Activated naive CD4-positive, alpha-beta T cell treated with anti-CD3 and anti-CD28 coated beads, Interleukin-2, amount 50 U/mL, for 24 hours (primary cell): ENCODE measurements around the gene TNRC6A.
"Not testable (repeated sequence)": the region's sequence is repeated elsewhere in the genome, so short reads cannot be mapped to it uniquely, and the experiment has no call there.

Source experiments
- H3K27ac Mint-ChIP-seq: one replicate; pipeline ENCODE4 v1.8.0; 2021; ENCODE audit warnings: mild to moderate bottlenecking, mixed read lengths
- H3K27me3 Mint-ChIP-seq: one replicate; pipeline ENCODE4 v1.8.0; 2021; ENCODE audit warnings: mixed read lengths
- H3K36me3 Mint-ChIP-seq: one replicate; pipeline ENCODE4 v1.8.0; 2021; ENCODE audit warnings: mixed read lengths
- H3K4me1 Mint-ChIP-seq: one replicate; pipeline ENCODE4 v1.8.0; 2021; ENCODE audit warnings: mixed read lengths
- H3K4me3 Mint-ChIP-seq: one replicate; pipeline ENCODE4 v1.8.0; 2021; ENCODE audit warnings: mild to moderate bottlenecking, mixed read lengths
- H3K9me3 Mint-ChIP-seq: one replicate; pipeline ENCODE4 v1.8.0; 2021; ENCODE audit warnings: mixed read lengths

Gene TNRC6A

GRCh38 chr16:24852281-24852721 lies 122.8 kb downstream of the TNRC6A start:
- H3K36me3 Mint-ChIP-seq: no peaks in the 10 kb centered on the region
- H3K27ac Mint-ChIP-seq: no peak overlapping the region
- no peak overlapping the region for H3K4me3 Mint-ChIP-seq
- H3K4me1 Mint-ChIP-seq: no peaks in the 10 kb centered on the region
- H3K9me3 Mint-ChIP-seq: no peaks in the 10 kb centered on the region
- H3K27me3 Mint-ChIP-seq: no peaks in the 10 kb centered on the region

DNA sequence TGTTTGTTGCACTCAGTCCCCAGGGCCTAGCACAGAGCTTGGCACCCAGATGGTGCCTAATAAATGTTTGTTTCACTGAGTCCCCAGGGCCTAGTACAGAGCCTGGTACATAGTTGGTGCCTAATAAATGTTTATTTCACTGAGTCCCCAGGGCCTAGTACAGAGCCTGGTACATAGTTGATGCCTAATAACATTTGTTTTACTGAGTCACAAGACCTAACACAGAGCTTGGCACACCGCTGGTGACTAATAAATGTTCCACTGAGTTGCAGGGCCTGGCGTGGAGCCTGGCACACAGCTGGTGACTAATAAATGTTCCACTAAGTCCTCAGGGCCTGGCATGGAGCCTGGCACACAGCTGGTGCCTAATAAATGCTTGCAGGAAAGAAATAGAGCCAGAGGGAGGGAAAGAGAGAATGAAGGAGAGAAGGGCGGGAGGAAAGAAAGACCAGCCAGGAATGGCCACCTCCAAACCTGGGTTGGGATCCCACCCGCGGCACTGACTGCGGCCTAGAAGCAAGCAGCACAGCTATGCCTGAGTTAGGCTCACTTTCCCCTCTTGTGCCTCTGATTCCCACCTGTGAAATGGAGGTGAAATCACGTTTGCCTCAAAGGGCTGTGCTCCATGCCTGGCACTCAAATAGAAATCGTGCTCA lies 123.8 kb downstream of the TNRC6A start:
- Mint-ChIP-seq H3K4me3 (no peak overlapping the region), H3K27ac (no peak overlapping the region), H3K27me3 (no peaks in the 10 kb centered on the region), H3K4me1 (no peaks in the 10 kb centered on the region), H3K36me3 (no peaks in the 10 kb centered on the region), H3K9me3 (no peaks in the 10 kb centered on the region)

DNA sequence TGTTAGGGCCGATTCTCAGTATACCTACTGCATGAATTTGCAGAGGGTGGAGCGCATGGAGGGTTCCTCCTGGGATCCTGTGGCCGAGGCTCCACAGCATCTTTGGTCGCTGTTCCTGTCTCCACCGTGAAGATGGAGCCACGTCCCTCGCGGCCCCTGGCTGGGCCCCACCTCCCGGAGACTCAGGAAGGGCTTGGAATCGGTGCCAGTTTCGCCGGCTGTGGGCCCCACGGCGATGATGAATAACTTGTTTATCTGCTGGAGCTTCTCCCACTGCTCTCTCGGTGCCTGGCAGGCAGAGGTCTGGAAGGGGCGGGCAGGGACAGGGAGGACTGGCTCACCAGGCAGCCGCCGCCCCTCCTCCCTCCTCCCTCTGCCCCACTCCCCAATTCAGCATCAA lies 124.4 kb downstream of the TNRC6A start:
- H3K4me3 Mint-ChIP-seq: no peak overlapping the region
- H3K9me3 Mint-ChIP-seq: no peaks in the 10 kb centered on the region
- no peaks in the 10 kb centered on the region for H3K36me3 Mint-ChIP-seq
- H3K4me1 Mint-ChIP-seq: no peaks in the 10 kb centered on the region
- H3K27me3 Mint-ChIP-seq: no peaks in the 10 kb centered on the region
- H3K27ac Mint-ChIP-seq: no peak overlapping the region

DNA sequence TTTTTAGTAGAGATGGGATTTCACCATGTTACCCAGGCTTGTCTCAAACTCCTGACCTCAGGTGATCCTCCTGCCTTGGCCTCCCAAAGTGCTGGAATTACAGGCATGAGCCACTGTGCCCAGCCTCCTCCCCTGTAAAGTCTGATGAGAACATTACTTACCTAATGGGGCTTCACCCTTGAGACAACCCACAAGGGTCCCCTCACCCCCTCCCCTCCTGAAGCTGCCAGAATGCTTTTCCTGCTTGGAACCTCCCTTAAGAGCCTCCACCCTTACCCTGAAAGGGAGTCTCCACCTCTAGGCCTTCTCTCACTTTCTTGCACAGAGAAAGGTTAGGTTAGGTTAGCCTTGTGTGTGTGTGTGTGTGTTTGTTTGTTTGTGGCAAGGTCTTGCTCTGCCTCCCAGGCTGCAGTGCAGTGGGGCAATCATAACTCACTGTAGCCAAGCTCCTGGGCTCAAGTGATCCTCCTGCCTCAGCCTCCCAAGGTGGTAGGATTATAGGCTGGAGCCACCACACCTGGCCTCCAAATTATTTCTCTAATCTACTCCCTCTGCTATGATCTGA lies 125.2 kb downstream of the TNRC6A start:
- Mint-ChIP-seq H3K27me3 (no peaks in the 10 kb centered on the region), H3K27ac (no peak overlapping the region), H3K4me3 (no peak overlapping the region), H3K4me1 (no peaks in the 10 kb centered on the region), H3K9me3 (no peaks in the 10 kb centered on the region), H3K36me3 (no peaks in the 10 kb centered on the region)

- no peaks in the 10 kb centered on the region for H3K36me3 Mint-ChIP-seq
- no peak overlapping the region for H3K27ac Mint-ChIP-seq
- no peaks in the 10 kb centered on the region for H3K4me1 Mint-ChIP-seq
- no peak overlapping the region for H3K4me3 Mint-ChIP-seq
- no peaks in the 10 kb centered on the region for H3K27me3 Mint-ChIP-seq
- H3K9me3 Mint-ChIP-seq: no peaks in the 10 kb centered on the region
Measured at GRCh38 chr16:24855678-24856077, 126.2 kb downstream of the TNRC6A start.

DNA sequence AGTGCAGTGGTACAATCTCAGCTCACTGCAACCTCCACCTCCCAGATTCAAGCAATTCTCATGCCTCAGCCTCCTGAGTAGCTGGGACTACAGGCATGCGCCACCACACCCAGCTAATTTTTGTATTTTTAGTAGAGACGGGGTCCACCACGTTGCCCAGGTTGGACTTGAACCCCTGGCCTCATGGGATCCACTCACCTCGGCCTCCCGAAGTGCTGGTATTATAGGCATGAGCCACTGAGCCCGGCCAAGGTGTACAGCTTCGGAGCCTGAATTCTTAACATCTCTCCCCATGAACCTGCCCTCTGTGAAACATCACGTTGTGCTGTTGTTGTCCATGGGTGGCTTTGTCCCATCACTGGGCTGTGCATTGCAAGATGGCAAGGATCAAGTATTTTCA lies 127.4 kb downstream of the TNRC6A start:
- not testable (repeated sequence) for H3K9me3 Mint-ChIP-seq, H3K4me3 Mint-ChIP-seq, H3K27ac Mint-ChIP-seq, H3K4me1 Mint-ChIP-seq, H3K36me3 Mint-ChIP-seq, H3K27me3 Mint-ChIP-seq

DNA sequence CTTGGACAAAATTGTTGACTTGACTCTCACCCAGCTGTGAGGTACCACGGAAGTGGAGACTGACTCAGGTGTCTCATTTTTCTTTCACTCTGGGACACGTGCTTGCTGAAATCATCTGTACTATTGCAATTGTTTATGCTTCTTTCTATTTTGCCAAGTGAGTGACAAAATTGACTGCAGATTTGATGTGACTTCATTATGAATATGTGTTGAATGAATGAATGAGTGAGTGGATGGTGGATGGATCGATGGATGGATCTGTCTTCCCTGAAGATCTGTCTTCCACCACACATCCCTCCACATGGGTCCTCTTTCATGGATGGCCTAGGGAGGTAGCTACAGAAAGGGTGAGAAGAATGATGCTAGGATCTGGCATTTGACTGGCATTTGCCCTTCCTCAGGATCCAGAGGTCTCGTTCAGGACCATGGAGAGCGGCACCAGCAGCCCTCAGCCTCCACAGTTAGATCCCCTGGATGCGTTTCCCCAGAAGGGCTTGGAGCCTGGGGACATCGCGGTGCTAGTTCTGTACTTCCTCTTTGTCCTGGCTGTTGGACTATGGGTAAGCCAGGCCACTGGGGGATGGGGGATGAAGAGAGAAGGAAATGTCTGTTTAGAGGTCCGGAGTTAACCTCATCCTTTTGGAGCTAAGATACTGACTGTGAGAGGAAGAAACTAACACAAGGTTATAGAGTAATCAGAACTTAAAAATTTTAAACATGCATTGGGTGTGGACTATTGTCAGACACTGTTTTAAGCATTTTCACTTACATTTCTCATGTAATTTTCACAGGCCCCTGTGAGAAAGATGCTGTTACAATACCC lies 129.0 kb downstream of the TNRC6A start:
- H3K4me1 Mint-ChIP-seq: no peaks in the 10 kb centered on the region
- no peaks in the 10 kb centered on the region for H3K9me3 Mint-ChIP-seq
- no peaks in the 10 kb centered on the region for H3K27me3 Mint-ChIP-seq
- H3K27ac Mint-ChIP-seq: no peak overlapping the region
- H3K36me3 Mint-ChIP-seq: no peaks in the 10 kb centered on the region
- H3K4me3 Mint-ChIP-seq: no peak overlapping the region

DNA sequence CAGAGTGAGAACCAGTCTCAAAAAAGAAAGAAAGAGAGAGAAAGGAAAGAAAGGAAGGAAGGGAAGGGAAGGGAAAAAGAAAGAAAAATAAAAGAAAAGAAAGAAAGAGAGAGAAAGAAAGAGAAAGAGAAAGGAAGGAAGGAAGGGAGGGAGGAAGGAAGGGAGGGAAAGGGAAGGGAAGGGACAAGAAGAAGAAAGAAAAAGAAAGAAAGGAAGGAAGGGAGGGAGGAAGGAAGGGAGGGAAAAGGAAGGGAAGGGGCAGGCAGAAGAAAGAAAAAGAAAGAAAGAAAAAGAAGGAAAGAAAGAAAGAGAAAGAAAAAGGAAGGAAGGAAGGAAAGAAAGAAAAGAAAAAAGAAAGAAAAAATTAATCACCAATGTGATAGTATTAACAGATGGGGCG lies 132.0 kb downstream of the TNRC6A start:
- H3K27ac Mint-ChIP-seq: no peak overlapping the region
- H3K36me3 Mint-ChIP-seq: peaks cover 7% of the 10 kb centered on the region
- peaks cover 19% of the 10 kb centered on the region for H3K9me3 Mint-ChIP-seq
- no peaks in the 10 kb centered on the region for H3K4me1 Mint-ChIP-seq
- H3K27me3 Mint-ChIP-seq: no peaks in the 10 kb centered on the region
- no peak overlapping the region for H3K4me3 Mint-ChIP-seq

DNA sequence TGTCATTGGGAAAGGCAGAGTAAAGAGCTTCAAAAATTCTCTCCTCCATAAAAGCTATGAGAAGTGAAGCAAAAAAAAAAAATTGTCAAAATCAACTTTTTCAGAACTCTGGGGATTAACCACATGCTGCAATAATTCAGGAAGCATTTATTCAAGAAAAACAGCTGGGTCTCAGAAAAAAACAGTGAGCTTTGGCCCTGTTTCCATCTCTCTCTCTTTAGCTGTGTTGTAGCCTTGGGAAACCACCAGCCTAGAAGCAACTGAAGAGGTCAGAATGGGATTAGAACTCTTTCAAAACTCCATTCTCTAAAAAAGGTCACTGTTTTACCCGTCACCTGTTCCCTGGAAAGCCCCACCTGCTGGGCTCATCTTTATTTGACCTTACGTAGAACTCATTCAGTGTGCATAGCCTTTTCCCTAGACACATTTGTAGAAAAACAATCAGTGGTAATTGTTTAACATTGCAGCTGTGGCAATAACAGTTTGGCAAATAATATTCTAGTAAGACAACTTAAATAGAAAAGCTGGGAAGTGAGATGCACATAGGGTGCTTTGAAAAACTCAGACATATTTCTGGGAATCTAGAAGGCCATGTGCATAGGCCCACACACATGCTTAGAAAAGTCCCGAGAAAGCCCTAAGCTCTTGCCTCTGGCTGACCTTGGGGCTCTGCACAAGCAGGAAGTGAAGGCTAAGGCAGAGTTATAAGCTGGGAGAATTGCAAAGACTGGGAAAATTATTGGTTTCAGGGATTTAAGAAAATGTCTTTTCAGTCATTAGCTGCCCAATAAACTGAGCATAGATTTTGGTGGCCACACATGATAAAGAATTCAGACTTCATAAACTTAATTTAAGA lies 134.4 kb downstream of the TNRC6A start:
- Mint-ChIP-seq H3K4me1 (no peaks in the 10 kb centered on the region), H3K27ac (no peak overlapping the region), H3K36me3 (peaks cover 7% of the 10 kb centered on the region), H3K4me3 (no peak overlapping the region), H3K27me3 (no peaks in the 10 kb centered on the region), H3K9me3 (peaks cover 19% of the 10 kb centered on the region)

GRCh38 chr16:24869033-24869432 lies 139.6 kb downstream of the TNRC6A start:
- H3K4me1 Mint-ChIP-seq: no peaks in the 10 kb centered on the region

DNA sequence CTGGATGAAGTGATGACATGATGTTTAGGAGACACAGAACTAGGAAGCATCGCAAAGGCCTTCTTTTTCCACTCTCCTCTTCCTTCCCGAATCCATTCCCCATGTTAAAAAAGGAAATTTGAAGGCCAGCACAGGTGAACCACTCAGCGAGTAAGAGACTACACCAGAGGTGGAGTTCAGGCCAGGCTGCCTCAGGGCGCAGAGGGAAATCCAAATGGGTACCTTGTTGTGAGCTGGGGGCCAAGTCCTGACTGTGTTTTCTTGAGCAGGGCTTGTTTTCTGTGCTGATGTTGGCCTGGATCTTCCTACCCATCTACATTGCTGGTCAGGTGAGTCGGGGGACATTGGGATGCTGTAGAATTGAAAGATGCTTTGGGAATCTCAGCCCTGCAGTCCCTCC lies 142.4 kb downstream of the TNRC6A start:
- Mint-ChIP-seq H3K36me3 (no peaks in the 10 kb centered on the region), H3K27me3 (no peaks in the 10 kb centered on the region), H3K27ac (no peak overlapping the region), H3K9me3 (no peaks in the 10 kb centered on the region), H3K4me1 (no peaks in the 10 kb centered on the region), H3K4me3 (no peak overlapping the region)

More at GRCh38 chr16:24869033-24869432, 139.6 kb downstream of the TNRC6A start:
- Mint-ChIP-seq H3K27me3 (no peaks in the 10 kb centered on the region), H3K4me3 (no peak overlapping the region), H3K9me3 (peaks cover 15% of the 10 kb centered on the region), H3K27ac (no peak overlapping the region), H3K36me3 (peaks cover 3% of the 10 kb centered on the region)

- H3K27ac Mint-ChIP-seq: no peak overlapping the region
- no peaks in the 10 kb centered on the region for H3K27me3 Mint-ChIP-seq
- no peaks in the 10 kb centered on the region for H3K4me1 Mint-ChIP-seq
- H3K36me3 Mint-ChIP-seq: no peaks in the 10 kb centered on the region
- H3K4me3 Mint-ChIP-seq: no peak overlapping the region
- no peaks in the 10 kb centered on the region for H3K9me3 Mint-ChIP-seq
Measured at GRCh38 chr16:24873028-24873427, 143.6 kb downstream of the TNRC6A start.

- no peaks in the 10 kb centered on the region for H3K9me3 Mint-ChIP-seq
- H3K4me1 Mint-ChIP-seq: no peaks in the 10 kb centered on the region
- no peaks in the 10 kb centered on the region for H3K27me3 Mint-ChIP-seq
- H3K27ac Mint-ChIP-seq: no peak overlapping the region
- H3K4me3 Mint-ChIP-seq: no peak overlapping the region
- peaks cover 4% of the 10 kb centered on the region for H3K36me3 Mint-ChIP-seq
Measured at GRCh38 chr16:24875466-24875865, 146.0 kb downstream of the TNRC6A start.
